HG03442 (cell line): Measurements from ENCODE around the gene CCDC196.

Experiments used
- ATAC-seq: cut with Tn5 transposase; IDR thresholded peaks from one replicate; pipeline ENCODE4 v1.9.1; 2021; ENCODE audit warnings: mild to moderate bottlenecking, moderate library complexity; ENCODE audit not compliant: unreplicated experiment

Gene CCDC196, protein sequence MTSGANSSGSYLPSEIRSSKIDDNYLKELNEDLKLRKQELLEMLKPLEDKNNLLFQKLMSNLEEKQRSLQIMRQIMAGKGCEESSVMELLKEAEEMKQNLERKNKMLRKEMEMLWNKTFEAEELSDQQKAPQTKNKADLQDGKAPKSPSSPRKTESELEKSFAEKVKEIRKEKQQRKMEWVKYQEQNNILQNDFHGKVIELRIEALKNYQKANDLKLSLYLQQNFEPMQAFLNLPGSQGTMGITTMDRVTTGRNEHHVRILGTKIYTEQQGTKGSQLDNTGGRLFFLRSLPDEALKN

DNA sequence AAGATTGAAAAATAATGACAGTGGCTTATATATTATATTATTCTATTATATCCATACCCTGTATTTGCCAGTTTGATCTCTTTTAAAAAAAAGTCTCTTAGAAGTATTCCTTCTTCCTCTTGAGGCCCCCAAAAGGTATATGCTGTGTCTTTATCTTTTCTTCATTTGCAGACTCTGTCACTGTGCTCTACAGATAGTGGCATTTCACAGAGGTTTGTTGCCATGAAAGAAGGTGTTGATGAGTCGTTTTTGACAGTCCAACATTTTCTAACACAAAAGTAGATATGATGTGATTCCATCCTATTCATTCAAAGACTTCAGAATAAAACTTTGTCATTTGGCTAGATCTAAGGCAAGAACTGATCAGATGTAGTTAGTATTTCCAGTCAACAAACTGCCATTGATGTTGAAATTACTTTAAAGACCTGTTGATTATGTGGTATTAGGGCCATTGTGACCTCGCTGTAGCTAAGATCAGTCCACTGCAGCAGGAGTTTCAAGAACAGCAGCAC, at the start of gene CCDC196:
Gene CCDC196 (plus strand): TSS at position 462 of the 512 bp plus-strand sequence. CDS start 132 bp downstream, outside the sequence.
- ATAC-seq = no peak

DNA sequence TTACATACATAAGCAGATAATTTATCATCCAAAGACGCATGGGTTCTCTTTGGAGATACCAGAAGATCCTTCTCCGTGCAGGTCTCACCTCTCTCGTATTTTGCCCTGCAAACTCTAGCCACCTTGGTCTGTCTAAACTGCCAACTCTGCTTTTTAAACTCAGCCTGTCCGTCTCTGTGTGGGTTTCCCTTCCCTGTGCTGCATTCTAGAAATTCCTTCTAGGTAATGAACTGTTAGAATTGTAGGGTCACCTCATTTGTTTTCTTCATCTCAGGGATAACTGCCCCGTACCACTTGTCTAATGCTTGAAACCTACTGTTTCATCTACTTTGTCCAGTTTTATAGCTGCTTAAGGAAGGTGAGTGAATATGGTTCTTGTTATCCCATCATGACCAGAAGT, 45.4 kb upstream of the CCDC196 start:
- ATAC-seq = no peak

DNA sequence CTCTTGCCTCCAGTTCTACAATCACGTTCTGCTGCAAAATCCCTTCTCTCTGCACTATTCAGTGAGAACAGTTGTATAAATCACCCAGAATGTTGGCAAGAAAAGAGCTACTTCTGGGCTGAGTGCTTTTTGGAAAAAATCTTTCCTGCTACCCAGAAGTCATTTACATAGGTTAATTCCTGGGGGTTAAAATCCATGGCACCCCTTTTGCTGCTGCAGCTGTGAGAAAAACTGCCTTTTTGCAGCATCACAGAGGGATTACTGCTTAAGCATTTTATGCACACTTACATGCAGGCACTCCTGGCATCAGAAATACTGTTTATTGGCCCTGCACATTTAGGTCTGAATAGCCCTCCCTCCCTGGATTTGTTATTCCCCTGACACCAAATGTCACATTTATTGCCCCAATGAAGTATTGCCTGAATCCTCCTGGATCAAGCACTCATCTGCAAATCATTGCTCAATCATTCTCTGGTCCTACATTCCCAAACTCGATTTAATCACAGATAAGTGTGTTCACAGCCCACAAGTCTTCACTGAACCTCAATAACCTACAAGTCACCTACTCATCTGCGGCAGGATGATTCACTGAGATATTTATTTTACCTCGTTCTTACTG, 43.1 kb upstream of the CCDC196 start:
- ATAC-seq = no peak

DNA sequence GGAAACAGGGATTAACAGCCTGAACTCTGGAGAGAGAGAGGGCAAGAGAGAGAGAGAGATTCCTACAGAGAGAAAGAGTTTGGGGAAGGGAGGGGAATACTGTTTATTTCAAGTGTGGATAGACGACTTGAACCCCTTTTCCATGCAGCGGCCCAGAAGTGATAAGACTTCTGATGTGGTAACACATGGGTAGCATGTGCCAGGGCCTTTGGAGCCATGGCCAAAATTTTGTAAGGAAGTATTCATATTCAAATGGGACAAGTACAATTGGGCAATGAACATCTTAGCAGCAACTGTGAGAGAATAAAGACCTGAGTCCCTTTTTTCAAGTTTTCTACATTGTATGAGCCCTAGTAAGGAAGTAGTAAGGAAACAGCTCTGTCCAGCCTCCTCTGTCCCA, 42.4 kb upstream of the CCDC196 start:
- no peak for ATAC-seq

DNA sequence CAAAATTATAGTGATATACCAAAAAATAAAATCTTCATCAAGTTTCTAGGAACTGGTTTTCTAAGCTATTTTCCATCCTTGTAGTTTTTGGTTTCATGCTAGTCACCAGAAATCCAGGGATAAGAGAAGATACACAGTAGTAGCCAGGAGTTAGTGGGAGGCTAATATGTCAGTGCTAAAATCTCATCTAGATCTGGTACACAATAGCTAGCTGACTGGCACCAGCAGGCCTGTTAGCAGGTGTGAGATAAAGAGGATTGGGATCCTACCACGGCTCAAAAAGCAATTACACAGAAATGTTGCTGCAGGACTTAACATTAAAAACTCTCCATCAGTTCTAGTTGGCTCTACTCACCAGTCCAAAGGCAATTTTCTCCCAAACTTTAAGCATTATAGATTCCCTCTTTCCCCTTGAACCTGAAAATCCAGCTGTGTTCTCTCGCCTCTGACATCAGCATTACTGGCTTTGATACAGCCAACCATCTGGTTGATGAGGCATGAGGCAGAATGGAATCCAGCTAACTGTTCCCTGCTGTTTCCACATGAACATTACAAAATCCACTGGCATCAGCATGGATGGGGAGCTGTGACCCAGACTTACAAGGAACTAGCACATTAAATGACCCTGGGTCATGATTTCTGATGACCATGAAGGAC, 41.8 kb upstream of the CCDC196 start:
- no peak for ATAC-seq

DNA sequence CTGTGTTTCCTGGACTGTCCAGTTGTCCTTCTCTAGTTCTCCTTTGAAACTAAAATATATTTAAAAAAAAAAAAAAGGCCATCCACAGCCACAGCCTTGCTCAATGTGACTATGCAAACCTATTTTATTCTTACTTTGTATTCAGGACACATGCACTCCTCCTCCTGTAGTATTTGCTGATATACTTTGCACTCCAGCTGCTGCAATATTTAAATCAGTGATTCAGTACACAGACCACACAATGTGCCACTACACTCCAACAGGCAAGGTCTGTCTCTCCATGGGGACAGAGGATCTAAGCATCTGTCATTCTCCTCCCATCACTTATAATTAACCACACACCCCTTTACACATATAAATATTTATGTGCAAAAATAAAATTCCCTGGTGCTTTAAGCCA, 40.2 kb upstream of the CCDC196 start:
- no peak for ATAC-seq

DNA sequence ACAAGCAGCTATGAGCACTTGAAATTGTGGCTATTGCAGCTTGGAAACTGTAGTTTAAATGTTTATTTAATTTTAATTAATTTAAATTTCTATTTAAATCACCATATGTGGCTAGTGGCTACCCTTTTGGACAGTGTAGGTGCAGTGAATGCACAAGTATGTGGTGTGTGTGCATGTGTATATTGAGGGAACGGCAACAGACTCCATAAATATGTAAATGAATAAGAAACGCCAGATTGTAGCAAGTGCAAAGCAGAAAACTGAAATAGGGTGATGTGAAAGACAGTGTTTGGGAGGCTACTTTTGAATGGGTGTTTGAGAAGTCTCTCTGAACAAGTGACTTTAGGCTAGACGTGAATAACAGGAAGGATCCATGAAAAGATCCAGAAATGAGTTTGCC, 32.7 kb upstream of the CCDC196 start:
- ATAC-seq = no peak

DNA sequence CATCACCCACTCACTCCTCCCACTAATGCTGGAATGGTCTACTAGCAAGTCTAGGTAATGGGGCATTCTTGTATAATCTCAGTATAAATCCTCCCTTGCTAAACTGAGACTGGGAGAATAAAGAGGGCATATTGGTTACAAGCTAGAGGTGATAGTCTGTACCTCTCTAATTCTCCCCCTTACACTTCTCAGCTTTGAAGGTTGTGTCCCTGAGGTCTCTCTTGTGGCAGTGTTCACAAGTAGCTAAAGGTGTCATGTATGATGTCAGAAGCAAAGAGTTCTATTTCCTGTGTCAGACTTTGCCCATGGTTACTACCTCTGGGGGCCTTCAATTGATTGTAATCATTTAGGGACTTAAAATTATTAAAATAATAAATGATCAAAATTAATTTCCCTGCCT, 26.6 kb upstream of the CCDC196 start:
- ATAC-seq = no peak

DNA sequence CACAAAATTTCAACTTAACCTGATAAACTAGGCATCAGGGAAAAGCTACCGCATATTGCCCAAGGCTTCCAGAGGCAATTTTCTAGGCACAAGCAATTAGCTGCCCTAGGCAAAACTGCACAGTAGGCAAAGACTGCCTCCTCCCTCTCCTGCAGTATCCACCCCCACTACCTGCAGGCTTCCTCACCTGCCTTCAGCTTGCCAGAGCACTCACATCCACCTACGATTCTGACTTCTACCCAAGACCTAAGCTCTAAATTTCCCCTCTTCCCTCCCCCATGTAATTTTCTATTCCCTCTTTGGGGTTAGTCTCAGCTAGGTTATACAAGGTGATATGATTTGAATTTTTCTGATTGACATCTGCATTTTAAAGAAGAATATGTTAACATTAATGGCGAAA, 21.9 kb upstream of the CCDC196 start:
- ATAC-seq = no peak

DNA sequence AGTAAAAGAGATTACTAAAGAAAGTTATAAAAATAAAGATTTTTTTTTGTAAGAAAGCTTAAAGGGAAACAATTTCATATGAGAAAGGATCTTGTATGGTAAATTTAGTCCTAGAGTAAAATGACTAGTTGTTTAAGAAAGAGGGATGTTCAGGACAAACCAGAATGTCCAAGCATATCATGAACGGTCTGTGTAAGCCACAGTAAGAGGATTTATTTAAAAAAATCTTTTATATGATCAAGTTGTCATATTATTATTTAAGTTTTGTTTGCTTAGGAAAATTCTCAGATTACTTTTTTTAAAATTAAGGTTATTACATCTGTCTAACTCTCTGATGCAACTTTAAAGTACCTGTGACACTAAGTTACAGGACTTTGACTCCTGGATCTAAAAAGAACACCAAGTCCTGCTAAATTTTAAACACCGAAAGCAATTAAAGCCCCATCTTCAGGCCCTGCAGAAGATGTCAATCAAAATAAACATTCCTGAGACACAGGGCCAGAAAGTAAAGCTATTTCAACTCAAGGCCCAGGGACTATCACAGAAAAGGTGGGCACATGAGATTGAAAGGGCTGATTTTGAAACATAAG, 17.3 kb upstream of the CCDC196 start:
- no peak for ATAC-seq

DNA sequence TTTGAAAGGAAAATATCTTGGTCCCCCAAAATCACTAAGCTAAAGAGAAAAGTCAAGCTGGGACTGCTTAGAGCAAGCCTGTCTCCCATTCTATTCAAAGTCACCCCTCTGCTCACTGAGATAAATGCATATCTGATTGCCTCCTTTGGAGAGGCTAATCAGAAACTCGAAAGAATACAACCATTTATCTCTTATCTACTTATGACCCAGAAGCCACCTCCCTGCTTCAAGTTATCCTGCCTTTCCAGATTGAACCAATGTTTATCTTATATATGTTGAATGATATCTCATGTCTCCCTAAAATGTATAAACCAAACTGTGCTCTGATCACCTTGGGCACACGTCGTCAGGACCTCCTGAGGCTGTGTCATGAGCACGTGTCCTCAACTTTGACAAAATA, 14.6 kb upstream of the CCDC196 start:
- no peak for ATAC-seq

DNA sequence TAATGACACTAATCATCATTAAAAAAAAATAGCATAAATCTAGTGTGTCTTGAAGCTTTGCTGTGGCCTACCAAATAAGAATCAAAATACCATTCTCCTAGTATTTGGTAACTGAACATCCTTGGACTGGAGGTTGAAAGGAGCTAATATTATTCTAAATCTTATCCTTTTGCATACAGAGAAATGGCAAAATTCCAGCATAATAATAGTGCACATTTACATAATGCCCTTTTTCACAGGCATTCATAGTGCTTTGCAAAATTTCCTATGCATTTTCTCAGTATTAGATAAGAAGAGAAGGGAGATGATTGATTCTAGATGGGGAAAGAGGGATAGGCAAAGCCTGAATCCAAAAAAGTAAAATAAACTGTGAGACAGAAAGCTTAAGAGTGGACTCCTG, 13.9 kb upstream of the CCDC196 start:
- no peak for ATAC-seq

DNA sequence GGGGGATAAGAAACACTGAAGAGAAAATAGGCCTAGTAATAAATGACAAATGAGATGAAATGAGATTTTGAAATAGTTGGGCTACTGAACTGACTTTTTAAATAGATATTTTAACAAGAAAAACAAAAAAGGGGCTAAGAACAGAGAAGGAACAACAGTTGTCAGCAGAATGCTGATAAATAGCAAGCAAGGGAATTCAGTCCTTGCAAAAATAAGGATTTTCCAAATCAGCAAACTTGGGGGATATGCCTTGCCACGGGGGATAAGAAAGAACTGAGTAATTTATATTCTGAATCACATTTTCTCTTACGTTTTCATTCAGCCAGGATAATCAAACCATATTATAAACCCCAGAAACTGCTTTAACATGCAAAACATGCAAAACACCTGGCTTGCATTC, 12.9 kb upstream of the CCDC196 start:
- ATAC-seq = no peak

DNA sequence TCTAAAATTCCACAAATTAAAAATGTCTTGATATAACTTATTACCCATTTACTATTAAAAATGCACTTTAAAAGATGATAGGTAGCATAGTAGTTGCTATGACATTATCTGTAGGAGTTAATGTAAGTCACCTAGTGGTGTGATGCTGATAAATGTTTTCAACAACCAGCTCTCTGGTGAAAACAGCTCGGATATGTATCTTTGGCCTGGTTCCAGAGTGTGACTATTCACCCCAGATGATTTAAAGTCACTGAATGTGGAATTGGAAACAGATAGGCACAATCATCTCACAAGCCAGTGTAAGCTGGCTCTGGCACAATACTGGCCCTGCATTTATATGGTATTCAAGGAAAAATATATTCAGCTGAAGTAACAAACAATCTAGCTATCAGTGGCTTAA, 9.2 kb upstream of the CCDC196 start:
- ATAC-seq = no peak

DNA sequence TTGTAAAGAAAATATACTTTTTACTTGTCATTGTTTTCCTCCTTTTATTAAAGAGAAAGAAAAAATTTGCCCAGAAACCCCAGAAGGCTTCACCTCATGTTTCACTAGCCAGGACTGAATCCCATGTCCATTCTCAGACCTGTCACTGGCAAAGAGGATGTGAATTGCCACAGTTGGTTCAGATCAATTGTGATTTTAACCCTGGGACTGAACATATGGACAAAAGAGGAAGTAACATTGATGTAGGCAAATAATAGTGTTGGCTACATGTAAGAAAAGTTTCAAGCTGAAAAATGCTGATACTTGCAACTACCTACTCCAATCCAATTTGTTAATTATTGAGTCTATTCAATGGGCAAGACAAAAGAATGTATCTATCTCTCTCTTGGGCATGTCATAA, 8.6 kb upstream of the CCDC196 start:
- no peak for ATAC-seq

DNA sequence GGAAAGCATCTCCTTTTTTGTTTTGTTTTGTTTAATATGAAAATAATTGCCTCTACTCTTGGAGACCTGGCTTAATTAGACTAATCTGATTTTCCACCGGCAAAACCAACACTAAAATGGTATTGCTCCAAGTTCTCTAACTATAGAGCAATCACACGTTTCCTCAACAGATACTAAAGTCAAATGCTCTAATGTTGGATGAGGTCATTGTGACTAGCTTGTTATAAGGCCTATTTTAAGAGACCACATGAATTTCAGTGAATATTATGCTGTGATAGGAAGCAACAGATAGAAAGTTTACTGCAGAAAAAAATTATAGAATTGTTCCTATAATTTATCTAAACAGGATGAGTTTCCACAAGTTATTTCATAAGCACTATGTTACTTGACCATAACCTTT, 3.3 kb upstream of the CCDC196 start:
- ATAC-seq = no peak

DNA sequence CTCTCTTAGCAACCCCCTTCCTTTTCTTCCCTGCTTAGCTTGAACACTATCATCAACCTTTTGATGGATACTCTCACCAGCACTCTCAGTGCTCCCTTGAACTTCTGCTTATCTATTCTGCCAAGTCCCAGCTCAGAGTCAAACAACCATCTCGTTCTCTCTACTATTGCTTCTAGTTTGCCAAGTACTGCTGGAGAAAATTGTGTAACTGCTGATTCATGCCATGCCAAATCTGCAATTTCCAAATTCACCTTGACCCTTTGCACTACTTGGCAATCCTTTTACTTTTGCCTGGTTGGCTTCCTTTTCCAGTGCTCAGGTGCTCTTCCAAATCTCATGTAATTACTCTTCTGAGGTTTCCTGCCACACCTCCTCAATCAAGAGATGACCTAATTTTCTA, 2.8 kb upstream of the CCDC196 start:
- no peak for ATAC-seq

DNA sequence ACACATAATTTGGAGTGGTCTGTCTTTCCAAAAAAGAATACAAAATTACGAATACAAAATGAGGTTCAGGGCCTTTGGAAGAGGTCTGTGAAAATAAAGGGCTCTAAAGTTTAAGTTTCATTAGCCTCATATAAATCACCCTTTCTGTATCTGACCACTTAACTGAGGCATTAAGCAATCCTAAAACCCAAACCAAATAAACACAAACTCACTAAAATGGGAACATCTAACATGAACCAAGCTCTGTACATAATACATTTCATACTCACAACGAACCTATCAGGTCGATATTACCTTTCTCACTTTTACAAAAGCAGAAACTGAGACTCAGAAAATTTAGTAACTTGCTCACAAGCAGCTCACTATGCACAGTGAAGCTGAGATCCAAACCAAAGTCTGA, 1.1 kb upstream of the CCDC196 start:
- no peak for ATAC-seq

DNA sequence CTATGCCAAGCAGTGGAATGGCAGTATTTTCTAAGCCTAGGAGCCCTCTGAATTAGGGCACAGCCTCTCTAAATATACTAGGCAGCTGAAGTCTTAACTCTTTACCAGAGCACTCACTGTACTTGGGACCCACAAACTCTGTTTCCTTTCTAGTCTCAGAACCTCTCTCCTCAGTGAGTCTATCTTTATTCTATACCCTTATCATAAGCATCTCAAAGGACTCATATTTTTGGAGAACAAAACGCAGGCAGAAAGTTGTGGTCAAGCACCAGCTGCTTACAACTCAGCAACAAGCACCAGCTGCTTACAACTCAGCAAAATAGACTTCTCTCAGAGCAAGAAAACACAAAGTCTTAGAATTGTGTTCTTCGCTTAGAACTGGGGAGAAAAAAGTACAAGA, 993 bp downstream of the CCDC196 start:
- ATAC-seq = no peak

DNA sequence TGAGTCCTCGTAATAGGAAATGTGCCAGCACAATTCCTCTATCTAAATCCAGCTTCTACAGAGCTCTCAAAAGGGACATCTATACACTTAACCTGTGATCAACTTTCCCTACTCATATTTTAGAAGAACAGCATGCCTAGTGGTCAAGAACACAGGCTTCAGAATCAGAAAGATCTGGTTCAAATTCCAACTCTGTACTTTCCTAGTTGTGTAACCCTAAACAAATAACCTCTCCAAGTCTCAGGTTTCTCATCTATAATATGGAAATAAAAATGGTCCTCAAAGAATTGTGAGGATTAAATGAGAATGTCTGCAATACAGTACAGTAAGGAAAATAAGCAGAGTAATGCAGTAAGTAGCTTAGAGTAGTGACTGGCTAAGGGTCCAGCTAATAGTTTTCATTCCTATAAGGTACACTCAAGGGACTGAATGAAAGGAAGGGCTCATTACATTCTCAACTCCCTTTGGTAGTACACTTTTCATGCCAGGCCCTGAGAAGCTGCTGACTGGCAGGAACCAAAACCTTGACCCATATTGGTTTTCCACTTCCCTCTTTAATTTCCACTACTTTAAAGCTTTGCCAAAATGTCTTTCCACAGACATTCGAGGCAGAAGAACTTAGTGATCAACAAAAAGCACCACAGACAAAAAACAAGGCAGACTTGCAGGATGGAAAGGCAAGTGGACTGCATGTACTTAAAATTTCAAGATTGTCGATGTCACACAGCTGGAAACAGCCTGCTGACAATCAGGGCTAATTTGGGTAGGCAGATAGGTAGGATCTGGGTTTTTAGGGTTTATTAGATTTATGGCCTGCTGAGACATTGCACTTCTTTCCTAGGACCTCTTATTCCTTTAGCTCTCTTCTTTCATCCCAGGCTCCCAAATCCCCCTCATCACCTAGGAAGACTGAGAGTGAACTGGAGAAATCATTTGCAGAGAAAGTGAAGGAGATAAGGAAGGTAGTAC, 4.3 kb downstream of the CCDC196 start:
- ATAC-seq = no peak

DNA sequence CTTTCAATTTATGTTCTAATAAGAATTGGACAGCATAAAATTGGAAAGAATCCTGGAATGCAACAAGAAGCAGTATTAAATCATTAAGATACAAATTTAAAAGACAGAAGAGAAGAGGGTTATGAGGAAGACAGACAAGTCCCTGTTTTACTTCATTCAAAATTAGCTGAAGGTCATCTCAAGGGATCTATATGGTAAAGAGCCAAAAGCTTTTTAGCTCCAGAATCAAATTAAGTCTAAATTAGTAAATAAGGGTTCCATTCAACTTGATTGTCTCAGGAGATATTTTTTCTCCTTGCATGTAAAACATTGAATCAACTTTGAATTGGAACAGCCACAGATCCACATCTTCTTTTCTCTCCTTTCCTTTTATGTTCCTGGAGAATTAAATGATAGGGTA, 7.6 kb downstream of the CCDC196 start:
- no peak for ATAC-seq
